GM19467 (cell line): ENCODE results near the gene POC5.
"Not testable (repeated sequence)": the region's sequence is repeated elsewhere in the genome, so short reads cannot be mapped to it uniquely, and the experiment has no call there.

Source experiments
- ATAC-seq: cut with Tn5 transposase; IDR thresholded peaks from one replicate; pipeline ENCODE4 v1.9.1; 2021; ENCODE audit warnings: mild to moderate bottlenecking, moderate library complexity; ENCODE audit not compliant: unreplicated experiment

POC5 gene

GRCh38 chr5:75717082-75717922, at the start of gene POC5:
Gene POC5, minus strand, starts transcription at chr5:75717437. Its CDS starts 4,500 bp downstream, at chr5:75712937.
- ATAC-seq = peak; percentile 94

GRCh38 chr5:75758116-75758515, 40.9 kb upstream of the POC5 start:
- no peak for ATAC-seq

GRCh38 chr5:75756981-75757380, 39.7 kb upstream of the POC5 start:
- ATAC-seq = no peak

GRCh38 chr5:75756211-75756610, 39.0 kb upstream of the POC5 start:
- ATAC-seq = no peak

- ATAC-seq = no peak
These were observed 35.9 kb upstream of the POC5 start for GRCh38 chr5:75753182-75753581.

- ATAC-seq = no peak
These were observed 27.1 kb upstream of the POC5 start for GRCh38 chr5:75744355-75744754.

GRCh38 chr5:75736273-75736672, 19.0 kb upstream of the POC5 start:
- no peak for ATAC-seq

GRCh38 chr5:75734913-75735789, 17.9 kb upstream of the POC5 start:
- ATAC-seq = no peak

- no peak for ATAC-seq
These were observed 16.5 kb upstream of the POC5 start for GRCh38 chr5:75733767-75734166.

- not testable (repeated sequence) for ATAC-seq
These were observed 14.3 kb upstream of the POC5 start for GRCh38 chr5:75731515-75731914.

GRCh38 chr5:75729321-75729720, 12.1 kb upstream of the POC5 start:
- ATAC-seq = no peak

GRCh38 chr5:75727931-75728330, 10.7 kb upstream of the POC5 start:
- ATAC-seq = no peak

- ATAC-seq = not testable (repeated sequence)
These were observed 9.0 kb upstream of the POC5 start for GRCh38 chr5:75726224-75726623.

GRCh38 chr5:75723378-75723777, 6.1 kb upstream of the POC5 start:
- ATAC-seq = no peak

- no peak for ATAC-seq
These were observed 4.3 kb upstream of the POC5 start for GRCh38 chr5:75721573-75721972.

- no peak for ATAC-seq
These were observed 3.6 kb upstream of the POC5 start for GRCh38 chr5:75720882-75721281.

- peak; percentile 9 for ATAC-seq
These were observed 539 bp downstream of the POC5 start for GRCh38 chr5:75716715-75717081.

- no peak for ATAC-seq
These were observed 5.1 kb downstream of the POC5 start for GRCh38 chr5:75712091-75712490.

- no peak for ATAC-seq
These were observed 6.1 kb downstream of the POC5 start for GRCh38 chr5:75711151-75711550.

- ATAC-seq = no peak
These were observed 6.6 kb downstream of the POC5 start for GRCh38 chr5:75710637-75711036.

GRCh38 chr5:75707911-75708509, 9.2 kb downstream of the POC5 start:
- ATAC-seq = no peak

- ATAC-seq = no peak
These were observed 10.5 kb downstream of the POC5 start for GRCh38 chr5:75706775-75707174.
